Tibial artery (tissue), 4 donors: ENCODE measurements around the gene CDKN2AIPNL.

ENCODE experiments used
- DNase-seq, 2 donors: peaks; one replicate each; pipeline ENCODE4 v3.0.0-alpha.2; 2019
- H3K27ac ChIP-seq, 2 donors: fragments of 200-600 bp; sonication (generic) in 1 of 2; 1 replicate in 1 of 2; 2 replicates in 1 of 2; pipeline ENCODE4 v1.5.1; 2018 to 2019; ENCODE audit warnings: mild to moderate bottlenecking in 1 of 2
- H3K27me3 ChIP-seq, 2 donors: fragments of 200-600 bp; sonication (generic) in 1 of 2; one replicate each; pipeline versions ENCODE4 v1.5.1 to v1.6.0; 2016 to 2019
- H3K36me3 ChIP-seq, 3 donors: fragments of 200-600 bp; sonication (generic) in 2 of 3; one replicate each; pipeline ENCODE4 v1.5.1; 2016 to 2019; ENCODE audit warnings: mild to moderate bottlenecking in 2 of 3
- H3K4me1 ChIP-seq, 4 donors: fragments of 200-600 bp; sonication (generic) in 2 of 4; 1 replicate in 3 of 4; 2 replicates in 1 of 4; pipeline ENCODE4 v1.5.1; 2016 to 2019
- H3K4me3 ChIP-seq, 2 donors: fragments of 200-600 bp; sonication (generic) in 1 of 2; 1 replicate in 1 of 2; 2 replicates in 1 of 2; pipeline ENCODE4 v1.5.1; 2018 to 2019; ENCODE audit warnings: mild to moderate bottlenecking in 2 of 2
- H3K9me3 ChIP-seq, 3 donors: fragments of 200-600 bp; sonication (generic) in 1 of 3; one replicate each; pipeline ENCODE4 v1.5.1; 2016 to 2019
- CTCF ChIP-seq, 2 experiments: fragments of 200-600 bp in 1 of 2; fragments of 450-650 bp in 1 of 2; IDR thresholded peaks; one replicate each; pipeline ENCODE4 v1.5.1; 2017 to 2019; ENCODE audit warnings: antibody characterized with exemption in 2 of 2, mild to moderate bottlenecking in 1 of 2, moderate library complexity in 1 of 2
- intact Hi-C: fragments of 100-400 bp; cut with DNase I; formaldehyde crosslinking; loops from one replicate; pipeline ENCODE4 v1.15.0; 2023; ENCODE audit warnings: low total_unique reads

CDKN2AIPNL gene

GRCh38 chr5:134411546-134412266 is at the start of gene CDKN2AIPNL:
TSS of gene CDKN2AIPNL (minus strand) at chr5:134411881. CDS start at chr5:134411854, 27 bp downstream.
- peak; percentile 90 to 95 for DNase-seq
- H3K27ac ChIP-seq, result peak within 1 kb of the TSS; percentile 78 to 84
- H3K4me3 ChIP-seq, result peak within 1 kb of the TSS; percentile 93 to 95
- H3K9me3 ChIP-seq, result no peaks in the 10 kb centered on the region
- peaks cover 0 to 8% (median 0%) of the 10 kb centered on the region in 3 donors for H3K36me3 ChIP-seq
- intact Hi-C loops, result loop anchor here (5.0 kb wide), 3 partner anchors 56 to 166 kb away; partner anchors contain the start of gene JADE2
- H3K27me3 ChIP-seq, result no peaks in the 10 kb centered on the region
- peaks cover 0 to 23% (median 22%) of the 10 kb centered on the region in 4 donors for H3K4me1 ChIP-seq
- TF ChIP-seq CTCF (IDR thresholded peaks at IDR 0.05), result peak; percentile 81 to 88

- no peak for TF ChIP-seq CTCF (IDR thresholded peaks at IDR 0.05)
- peaks cover 0 to 23% (median 15%) of the 10 kb centered on the region in 4 donors for H3K4me1 ChIP-seq
- H3K27me3 ChIP-seq, result no peaks in the 10 kb centered on the region
- H3K4me3 ChIP-seq, result no peak overlapping the region
- no peaks in the 10 kb centered on the region for H3K36me3 ChIP-seq
- no peaks in the 10 kb centered on the region for H3K9me3 ChIP-seq
- H3K27ac ChIP-seq, result no peak overlapping the region
- DNase-seq, result peak in 1 of 2 donors; percentile 50
- intact Hi-C loops, result no loop called here
These were observed 48.9 kb upstream of the CDKN2AIPNL start for GRCh38 chr5:134460551-134460950.

DNA sequence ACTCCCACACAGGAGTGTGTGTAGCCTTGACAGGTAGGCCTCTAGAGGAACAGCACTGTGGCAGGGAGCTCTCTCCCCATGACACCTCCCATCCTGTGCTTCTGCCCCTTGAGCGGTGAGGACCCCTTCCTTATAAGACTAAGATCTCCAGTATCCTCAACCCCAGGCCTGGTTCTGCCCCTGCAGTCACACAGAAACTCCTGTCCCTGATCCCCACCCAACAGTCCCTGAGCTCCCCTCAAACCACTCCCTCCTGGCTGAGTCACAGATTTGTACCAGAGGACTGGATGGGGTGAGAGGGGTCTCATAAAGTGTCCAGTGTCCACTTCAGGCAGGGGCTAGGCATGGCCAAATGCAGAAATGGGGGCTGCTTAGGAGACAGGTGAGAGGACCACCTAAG is 47.8 kb upstream of the CDKN2AIPNL start:
- no peak for DNase-seq
- Histone ChIP-seq H3K27me3 (no peaks in the 10 kb centered on the region), H3K4me1 (peaks cover 0 to 16% (median 7%) of the 10 kb centered on the region in 4 donors), H3K27ac (no peak overlapping the region), H3K4me3 (no peak overlapping the region), H3K9me3 (no peaks in the 10 kb centered on the region), H3K36me3 (no peaks in the 10 kb centered on the region)
- intact Hi-C loops, result no loop called here
- no peak for TF ChIP-seq CTCF (IDR thresholded peaks at IDR 0.05)

- Histone ChIP-seq H3K4me3 (no peak overlapping the region), H3K36me3 (no peaks in the 10 kb centered on the region), H3K27ac (no peak overlapping the region), H3K27me3 (no peaks in the 10 kb centered on the region), H3K4me1 (peaks cover 0 to 16% (median 7%) of the 10 kb centered on the region in 4 donors), H3K9me3 (no peaks in the 10 kb centered on the region)
- TF ChIP-seq CTCF (IDR thresholded peaks at IDR 0.05), result no peak
- intact Hi-C loops, result no loop called here
- DNase-seq, result no peak
These were observed 47.3 kb upstream of the CDKN2AIPNL start for GRCh38 chr5:134459010-134459403.

- intact Hi-C loops, result no loop called here
- no peaks in the 10 kb centered on the region for H3K36me3 ChIP-seq
- peak; percentile 46 to 79 for DNase-seq
- H3K27ac ChIP-seq, result no peak overlapping the region
- H3K9me3 ChIP-seq, result no peaks in the 10 kb centered on the region
- peaks cover 0 to 16% (median 7%) of the 10 kb centered on the region in 4 donors for H3K4me1 ChIP-seq
- no peak for TF ChIP-seq CTCF (IDR thresholded peaks at IDR 0.05)
- H3K27me3 ChIP-seq, result no peaks in the 10 kb centered on the region
- H3K4me3 ChIP-seq, result no peak overlapping the region
These were observed 46.7 kb upstream of the CDKN2AIPNL start for GRCh38 chr5:134458234-134459009.
